ENCODE results near the gene CMSS1. TPM values are rescaled to one million over a fixed set of nuclear protein-coding genes. Genes with fewer than 3 reads are reported as not detected.

CMSS1 gene
- total RNA-seq, 1 experiment from 2014 or later = 117 TPM

- BruUV-seq (replicated peaks) = no TSS peak
- Mint-ChIP-seq H3K4me3 (ENCODE audit: unreplicated experiment) (no peak overlapping the region), H3K36me3 (ENCODE audit: insufficient read depth, unreplicated experiment) (peaks cover 18% of the 10 kb centered on the region), H3K4me1 (ENCODE audit: insufficient read depth, unreplicated experiment) (peaks cover 57% of the 10 kb centered on the region), H3K27me3 (ENCODE audit: insufficient read depth, unreplicated experiment) (no peaks in the 10 kb centered on the region), H3K9me3 (ENCODE audit: unreplicated experiment) (no peaks in the 10 kb centered on the region), H3K27ac (ENCODE audit: low read depth, unreplicated experiment) (no peak overlapping the region)
- intact Hi-C loops (cut with micrococcal nuclease) = no loop called here
- no peak for TF ChIP-seq CTCF (IDR thresholded peaks at IDR 0.05; ENCODE audit: unreplicated experiment)
- CTCF ChIA-PET = no interaction called here
- POLR2A ChIA-PET = interaction anchor here (1.0 kb wide), 1 partner anchor 38 kb away, joined by 3 read pairs; no protein-coding TSS in a partner anchor
- DNase-seq (ENCODE audit: unreplicated experiment) = no peak
Measured at GRCh38 chr3:99863002-99863401, 45.3 kb downstream of the CMSS1 start.

- intact Hi-C loops (cut with micrococcal nuclease) = no loop called here
- no peak for DNase-seq (ENCODE audit: unreplicated experiment)
- CTCF ChIA-PET = interaction anchor here (0.6 kb wide), 1 partner anchor 20 kb away, joined by 4 read pairs; no protein-coding TSS in a partner anchor
- H3K27ac Mint-ChIP-seq (ENCODE audit: low read depth, unreplicated experiment) = no peak overlapping the region
- no TSS peak for BruUV-seq (replicated peaks)
- H3K4me1 Mint-ChIP-seq (ENCODE audit: insufficient read depth, unreplicated experiment) = peaks cover 57% of the 10 kb centered on the region
- no peak for TF ChIP-seq CTCF (IDR thresholded peaks at IDR 0.05; ENCODE audit: unreplicated experiment)
- no peak overlapping the region for H3K4me3 Mint-ChIP-seq (ENCODE audit: unreplicated experiment)
- peaks cover 18% of the 10 kb centered on the region for H3K36me3 Mint-ChIP-seq (ENCODE audit: insufficient read depth, unreplicated experiment)
- POLR2A ChIA-PET = no interaction called here
- H3K9me3 Mint-ChIP-seq (ENCODE audit: unreplicated experiment) = no peaks in the 10 kb centered on the region
- H3K27me3 Mint-ChIP-seq (ENCODE audit: insufficient read depth, unreplicated experiment) = no peaks in the 10 kb centered on the region
Measured at GRCh38 chr3:99863588-99863987, 45.9 kb downstream of the CMSS1 start.

- H3K36me3 Mint-ChIP-seq (ENCODE audit: insufficient read depth, unreplicated experiment) = peaks cover 18% of the 10 kb centered on the region
- no peaks in the 10 kb centered on the region for H3K27me3 Mint-ChIP-seq (ENCODE audit: insufficient read depth, unreplicated experiment)
- no peak for DNase-seq (ENCODE audit: unreplicated experiment)
- peaks cover 51% of the 10 kb centered on the region for H3K4me1 Mint-ChIP-seq (ENCODE audit: insufficient read depth, unreplicated experiment)
- CTCF ChIA-PET = interaction anchor here (0.6 kb wide), 2 partner anchors 10 to 20 kb away, joined by 3 to 4 read pairs; no protein-coding TSS in a partner anchor
- POLR2A ChIA-PET = interaction anchor here (1.0 kb wide), 1 partner anchor 11 kb away, joined by 4 read pairs; no protein-coding TSS in a partner anchor
- no TSS peak for BruUV-seq (replicated peaks)
- no peak overlapping the region for H3K27ac Mint-ChIP-seq (ENCODE audit: low read depth, unreplicated experiment)
- TF ChIP-seq CTCF (IDR thresholded peaks at IDR 0.05; ENCODE audit: unreplicated experiment) = no peak
- intact Hi-C loops (cut with micrococcal nuclease) = no loop called here
- no peak overlapping the region for H3K4me3 Mint-ChIP-seq (ENCODE audit: unreplicated experiment)
- H3K9me3 Mint-ChIP-seq (ENCODE audit: unreplicated experiment) = no peaks in the 10 kb centered on the region
Measured at GRCh38 chr3:99864289-99864688, 46.6 kb downstream of the CMSS1 start.

- no TSS peak for BruUV-seq (replicated peaks)
- DNase-seq (ENCODE audit: unreplicated experiment) = peak; percentile 85
- no peak for TF ChIP-seq CTCF (IDR thresholded peaks at IDR 0.05; ENCODE audit: unreplicated experiment)
Measured at GRCh38 chr3:99865321-99865720, 47.7 kb downstream of the CMSS1 start.

More at GRCh38 chr3:99865321-99865720, 47.7 kb downstream of the CMSS1 start:
- H3K9me3 Mint-ChIP-seq (ENCODE audit: unreplicated experiment) = no peaks in the 10 kb centered on the region
- H3K36me3 Mint-ChIP-seq (ENCODE audit: insufficient read depth, unreplicated experiment) = peaks cover 18% of the 10 kb centered on the region
- intact Hi-C loops (cut with micrococcal nuclease) = no loop called here
- peaks cover 41% of the 10 kb centered on the region for H3K4me1 Mint-ChIP-seq (ENCODE audit: insufficient read depth, unreplicated experiment)
- peak overlapping the region; percentile 90 for H3K27ac Mint-ChIP-seq (ENCODE audit: low read depth, unreplicated experiment)
- ChIA-PET CTCF (interaction anchor here (0.6 kb wide), 1 partner anchor 10 kb away, joined by 4 read pairs; no protein-coding TSS in a partner anchor), POLR2A (interaction anchor here (0.5 to 1.2 kb wide), 4 partner anchors 10 to 22 kb away, joined by 3 to 5 read pairs (median 4); no protein-coding TSS in a partner anchor)
- no peak overlapping the region for H3K4me3 Mint-ChIP-seq (ENCODE audit: unreplicated experiment)
- no peaks in the 10 kb centered on the region for H3K27me3 Mint-ChIP-seq (ENCODE audit: insufficient read depth, unreplicated experiment)

Data from MCF 10A (cell line).